HCT116 (cell line): Measurements from ENCODE around the gene LHX3. TPM values are rescaled to one million over a fixed set of nuclear protein-coding genes. Genes with fewer than 3 reads are reported as not detected.

Source experiments
- ATAC-seq: fragments of 200-7000 bp; cut with Tn5 transposase; 2 replicates; pipeline ENCODE4 v1.9.1; 2020; ENCODE audit warnings: mild to moderate bottlenecking, moderate library complexity
- BruUV-seq: library from RNA; stranded (reverse); fragments of 400-500 nt; replicated peaks from 2 replicates; lab custom pipeline; 2021; lab: Mats Ljungman, UMichigan
- CTCF ChIA-PET: fragments of 300-600 bp; sonication (Branson Sonifier 250); formaldehyde crosslinking; loops from one replicate; lab custom pipeline; 2021; ENCODE audit warnings: antibody characterized with exemption; lab: Charles Lee
- POLR2A ChIA-PET: fragments of 300-600, 350-600 bp; sonication (Branson Sonifier 250); formaldehyde crosslinking; loops from one replicate; lab custom pipeline; 2021; ENCODE audit warnings: antibody characterized with exemption; lab: Charles Lee
- RAD21 ChIA-PET, 2 experiments: fragments of 300-600 bp; sonication (Branson Sonifier 250); formaldehyde crosslinking; loops; one replicate each; lab custom pipeline; 2023; ENCODE audit warnings: low total read pairs in 2 of 2; ENCODE audit not compliant: uncharacterized antibody in 2 of 2, unreplicated experiment in 2 of 2, low non-redundant PET in 1 of 2; lab: Charles Lee
- DNase-seq: peaks from one replicate; pipeline ENCODE4 v3.0.0-alpha.2; 2010; ENCODE audit warnings: low read depth, low spot score
- H2AFZ ChIP-seq: fragments of 200-600 bp; shearing (Covaris generic), sonication (generic); 2 replicates; pipeline ENCODE4 v1.6.1; 2017; ENCODE audit warnings: low read depth, mixed run types, mixed read lengths, antibody characterized with exemption, low read length; ENCODE audit not compliant: poor library complexity, severe bottlenecking
- H3K27ac ChIP-seq: 2 replicates; pipeline ENCODE4 v1.5.1; 2012; ENCODE audit warnings: low read depth, low read length
- H3K27me3 ChIP-seq: fragments of 200-600 bp; sonication (generic); 2 replicates; pipeline ENCODE4 v1.6.1; 2016; ENCODE audit warnings: mixed run types, low read length, mixed read lengths; ENCODE audit not compliant: insufficient read depth
- H3K36me3 ChIP-seq, 2 experiments: fragments of 200-500 bp in 1 of 2; fragments of 200-600 bp in 1 of 2; sonication (Bioruptor generic) in 1 of 2; sonication (generic) in 1 of 2; 2 replicates each; pipeline versions ENCODE4 v1.5.1 to v1.6.1; 2014 to 2016; ENCODE audit warnings: low read length in 2 of 2, inconsistent platforms in 1 of 2, mixed read lengths in 1 of 2, mixed run types in 1 of 2; ENCODE audit not compliant: insufficient read depth in 2 of 2, control insufficient read depth in 1 of 2
- H3K4me1 ChIP-seq, 2 experiments: fragments of 200-600 bp in 1 of 2; sonication (generic) in 1 of 2; 2 replicates each; pipeline versions ENCODE4 v1.5.1 to v1.6.1; 2012 to 2017; ENCODE audit warnings: low read length in 2 of 2, inconsistent platforms in 1 of 2, mild to moderate bottlenecking in 1 of 2, mixed read lengths in 1 of 2, mixed run types in 1 of 2, moderate library complexity in 1 of 2; ENCODE audit not compliant: insufficient read depth in 2 of 2, control insufficient read depth in 1 of 2
- H3K4me2 ChIP-seq: fragments of 200-600 bp; sonication (generic); 2 replicates; pipeline ENCODE4 v1.6.1; 2017; ENCODE audit warnings: mixed run types, low read length, mixed read lengths
- H3K4me3 ChIP-seq, 2 experiments: fragments of 200-600 bp in 1 of 2; sonication (generic) in 1 of 2; replicated peaks in 1 of 2; 2 replicates each; pipeline ENCODE4 v1.5.1; 2011 to 2016; ENCODE audit warnings: low read length in 2 of 2, control low read depth in 1 of 2, low read depth in 1 of 2, mild to moderate bottlenecking in 1 of 2, mixed read lengths in 1 of 2, mixed run types in 1 of 2
- H3K79me2 ChIP-seq: fragments of 200-600 bp; sonication (generic); 2 replicates; pipeline ENCODE4 v1.6.1; 2017; ENCODE audit warnings: mild to moderate bottlenecking, mixed run types, low read length, moderate library complexity, mixed read lengths; ENCODE audit not compliant: insufficient read depth
- H3K9ac ChIP-seq: fragments of 200-600 bp; sonication (generic); 2 replicates; pipeline ENCODE4 v1.6.1; 2016; ENCODE audit warnings: low read length, mixed read lengths
- H3K9me2 ChIP-seq: fragments of 200-600 bp; sonication (generic), shearing (Covaris generic); 2 replicates; pipeline ENCODE4 v1.6.1; 2017; ENCODE audit warnings: mixed run types, mild to moderate bottlenecking, moderate library complexity; ENCODE audit not compliant: insufficient read depth
- H3K9me3 ChIP-seq, 2 experiments: fragments of 200-500 bp in 1 of 2; fragments of 200-600 bp in 1 of 2; sonication (Bioruptor generic) in 1 of 2; sonication (generic) in 1 of 2; 2 replicates each; pipeline ENCODE4 v1.6.1; 2014 to 2017; ENCODE audit warnings: low read length in 2 of 2, mixed read lengths in 2 of 2, inconsistent platforms in 1 of 2, low read depth in 1 of 2, mild to moderate bottlenecking in 1 of 2, mixed run types in 1 of 2, moderate library complexity in 1 of 2; ENCODE audit not compliant: control insufficient read depth in 1 of 2, insufficient read depth in 1 of 2
- H4K20me1 ChIP-seq: fragments of 200-600 bp; sonication (generic), shearing (Covaris generic); 2 replicates; pipeline ENCODE4 v1.6.1; 2017; ENCODE audit warnings: mixed run types, mild to moderate bottlenecking, moderate library complexity; ENCODE audit not compliant: insufficient read depth
- EGR1 ChIP-seq: IDR thresholded peaks from 2 replicates; pipeline ENCODE4 v1.6.1; 2012; ENCODE audit warnings: low read depth
- POLR2A ChIP-seq: IDR thresholded peaks from 2 replicates; pipeline ENCODE4 v1.7.0; 2011; ENCODE audit warnings: borderline replicate concordance; ENCODE audit not compliant: insufficient read depth, insufficient read length; ENCODE audit errors: extremely low read depth
- POLR2AphosphoS5 ChIP-seq: IDR thresholded peaks from 2 replicates; pipeline ENCODE4 v1.6.1; 2011; ENCODE audit warnings: mild to moderate bottlenecking, low read depth, low read length, moderate library complexity
- RAD21 ChIP-seq: IDR thresholded peaks from 2 replicates; pipeline ENCODE4 v1.6.1; 2012; ENCODE audit warnings: low read depth, mild to moderate bottlenecking
- intact Hi-C: fragments of 100-400 bp; cut with micrococcal nuclease; formaldehyde crosslinking; loops from 2 replicates; pipeline ENCODE4 v1.10.0; 2022
- total RNA-seq: library from RNA; stranded (reverse); gene quantifications from one replicate; pipeline ENCODE4 v1.2.1, GENCODE V29; 2021; ENCODE audit not compliant: unreplicated experiment
- TF ChIP-seq, protein P1 (sequence below), 3 experiments: fragments of 200-600 bp in 1 of 3; sonication (generic) in 1 of 3; IDR thresholded peaks in 2 of 3; conservative IDR thresholded peaks in 1 of 3; 2 replicates each; pipeline ENCODE4 v1.5.1; 2012 to 2017; ENCODE audit warnings: low read depth in 2 of 3, low read length in 2 of 3, antibody characterized with exemption in 1 of 3, borderline replicate concordance in 1 of 3, control low read depth in 1 of 3, mild to moderate bottlenecking in 1 of 3, mixed read lengths in 1 of 3, mixed run types in 1 of 3, moderate library complexity in 1 of 3; ENCODE audit not compliant: insufficient read depth in 1 of 3

Gene LHX3
- total RNA-seq, 1 experiment from 2014 or later, result not detected

GRCh38 chr9:136170006-136170901, 34.7 kb downstream of the LHX3 start:
- DNase-seq (no peak), ATAC-seq (peak; percentile 95)
- POLR2A ChIA-PET, result no interaction called here
- TF ChIP-seq RAD21, result peak; percentile 88
- TF ChIP-seq, protein P1, sequence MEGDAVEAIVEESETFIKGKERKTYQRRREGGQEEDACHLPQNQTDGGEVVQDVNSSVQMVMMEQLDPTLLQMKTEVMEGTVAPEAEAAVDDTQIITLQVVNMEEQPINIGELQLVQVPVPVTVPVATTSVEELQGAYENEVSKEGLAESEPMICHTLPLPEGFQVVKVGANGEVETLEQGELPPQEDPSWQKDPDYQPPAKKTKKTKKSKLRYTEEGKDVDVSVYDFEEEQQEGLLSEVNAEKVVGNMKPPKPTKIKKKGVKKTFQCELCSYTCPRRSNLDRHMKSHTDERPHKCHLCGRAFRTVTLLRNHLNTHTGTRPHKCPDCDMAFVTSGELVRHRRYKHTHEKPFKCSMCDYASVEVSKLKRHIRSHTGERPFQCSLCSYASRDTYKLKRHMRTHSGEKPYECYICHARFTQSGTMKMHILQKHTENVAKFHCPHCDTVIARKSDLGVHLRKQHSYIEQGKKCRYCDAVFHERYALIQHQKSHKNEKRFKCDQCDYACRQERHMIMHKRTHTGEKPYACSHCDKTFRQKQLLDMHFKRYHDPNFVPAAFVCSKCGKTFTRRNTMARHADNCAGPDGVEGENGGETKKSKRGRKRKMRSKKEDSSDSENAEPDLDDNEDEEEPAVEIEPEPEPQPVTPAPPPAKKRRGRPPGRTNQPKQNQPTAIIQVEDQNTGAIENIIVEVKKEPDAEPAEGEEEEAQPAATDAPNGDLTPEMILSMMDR (IDR thresholded peaks at IDR 0.05 in 2 of 3, conservative IDR thresholded peaks at IDR 0.05 in 1 of 3; ENCODE audit: borderline replicate concordance in 1 of 3, insufficient read depth in 1 of 3, low read depth in 2 of 3, low read length in 2 of 3), result peak; percentile 78 to 94 (median 94); a peak in 5 of 6 replicates
- TF ChIP-seq POLR2AphosphoS5, result no peak
- no peak for TF ChIP-seq POLR2A
- H3K27ac ChIP-seq, result no peak overlapping the region
- no peak overlapping the region for H3K9ac ChIP-seq
- no peaks in the 10 kb centered on the region for H4K20me1 ChIP-seq
- BruUV-seq, result no TSS peak
- H2AFZ ChIP-seq, result no peak overlapping the region
- H3K27me3 ChIP-seq, result no peaks in the 10 kb centered on the region
- no peaks in the 10 kb centered on the region for H3K79me2 ChIP-seq
- no peak overlapping the region for H3K4me3 ChIP-seq
- H3K4me2 ChIP-seq, result no peak overlapping the region
- CTCF ChIA-PET, result interaction anchor here (0.6 to 1.0 kb wide), 10 partner anchors 8 to 203 kb away, joined by 3 to 6 read pairs (median 4); no protein-coding TSS in a partner anchor
- H3K4me1 ChIP-seq, result peaks cover 0 to 8% of the 10 kb centered on the region in 2 experiments; a peak in 1 of 4 replicates
- intact Hi-C loops, result loop anchor here (1.0 to 5.0 kb wide), 3 partner anchors 57 to 113 kb away; no protein-coding TSS in a partner anchor
- no peaks in the 10 kb centered on the region for H3K9me3 ChIP-seq
- H3K36me3 ChIP-seq, result no peaks in the 10 kb centered on the region
- H3K9me2 ChIP-seq, result no peaks in the 10 kb centered on the region
- RAD21 ChIA-PET, result interaction anchor here in 1 of 2 experiments (0.8 kb wide), 1 partner anchor 97 kb away, joined by 3 read pairs; no protein-coding TSS in a partner anchor

DNA sequence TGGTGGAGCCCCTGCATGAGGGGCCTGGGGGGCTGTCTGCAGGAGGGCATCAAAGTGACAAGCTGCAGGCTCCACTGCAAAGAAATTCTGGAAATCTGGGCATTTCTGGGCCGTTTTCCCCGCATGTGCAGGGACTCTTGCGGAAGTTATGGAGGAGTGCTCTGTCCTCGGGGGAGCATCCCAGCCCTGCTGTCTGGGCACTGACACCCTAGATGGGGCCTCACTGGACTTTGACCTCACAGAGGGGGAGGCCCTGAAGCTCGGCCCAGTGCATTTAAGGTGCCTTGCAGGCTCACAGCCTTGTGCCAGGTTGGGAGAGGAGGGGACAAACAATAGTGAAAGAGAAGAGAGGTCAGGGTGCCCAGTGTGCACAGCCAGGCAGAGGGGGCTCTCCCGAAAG, 35.4 kb downstream of the LHX3 start:
- ATAC-seq, result no peak
- H3K27ac ChIP-seq, result no peak overlapping the region
- no peak for DNase-seq
- H2AFZ ChIP-seq, result no peak overlapping the region
- H3K4me2 ChIP-seq, result no peak overlapping the region
- H3K9ac ChIP-seq, result no peak overlapping the region
- no peaks in the 10 kb centered on the region for H3K36me3 ChIP-seq
- RAD21 ChIA-PET, result no interaction called here
- no peak for TF ChIP-seq EGR1
- no peak for TF ChIP-seq POLR2A
- no peaks in the 10 kb centered on the region for H4K20me1 ChIP-seq
- H3K4me1 ChIP-seq, result peaks cover 0 to 8% of the 10 kb centered on the region in 2 experiments; a peak in 1 of 4 replicates
- BruUV-seq, result no TSS peak
- H3K4me3 ChIP-seq, result no peak overlapping the region
- H3K9me3 ChIP-seq, result no peaks in the 10 kb centered on the region
- intact Hi-C loops, result no loop called here
- no peaks in the 10 kb centered on the region for H3K79me2 ChIP-seq
- H3K27me3 ChIP-seq, result no peaks in the 10 kb centered on the region
- CTCF ChIA-PET, result no interaction called here
- no peaks in the 10 kb centered on the region for H3K9me2 ChIP-seq
- POLR2A ChIA-PET, result no interaction called here
